ENCODE measurements around the gene NUDT7.

NUDT7 gene

DNA sequence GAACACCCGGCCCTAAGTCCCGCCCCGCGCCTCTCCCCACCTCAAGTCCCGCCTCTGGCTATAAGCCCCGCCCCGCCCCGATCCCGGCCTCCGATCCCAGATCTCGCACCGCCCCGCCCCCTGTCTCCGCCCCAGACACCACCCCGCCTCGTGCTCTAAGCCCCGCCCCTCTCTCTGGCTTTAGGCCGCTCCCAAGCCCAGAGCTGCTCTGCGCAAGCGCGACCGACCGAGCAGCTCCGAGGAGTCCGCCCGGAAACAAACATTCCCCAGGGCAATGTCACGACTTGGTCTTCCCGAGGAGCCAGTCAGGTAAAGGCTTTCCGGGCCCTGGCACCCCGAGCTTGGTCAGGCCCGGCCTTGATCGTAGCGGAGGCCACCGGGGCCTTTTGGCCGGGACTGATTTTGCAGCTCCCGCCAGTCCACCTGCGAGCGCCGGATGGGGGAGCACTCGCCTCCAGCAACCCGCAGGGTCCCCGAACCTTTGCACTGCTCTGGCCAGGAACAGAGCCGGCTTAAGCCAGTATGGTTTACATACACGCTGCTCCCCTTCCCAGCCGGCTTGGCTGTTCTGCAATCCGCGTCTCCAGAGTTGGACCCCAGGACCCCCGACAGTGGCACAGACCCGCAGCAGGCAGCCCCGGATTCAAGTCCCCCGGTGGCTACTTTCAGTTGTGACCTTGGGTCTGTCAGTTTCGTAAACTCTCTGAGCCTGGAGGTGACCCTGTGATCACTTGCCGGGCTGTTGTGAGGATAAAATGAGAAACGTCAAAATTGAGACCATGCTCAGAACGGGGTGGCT, at the start of gene NUDT7:
Gene NUDT7, plus strand, starts transcription at position 206 of the 799 bp plus-strand sequence. Its CDS starts 69 bp downstream, at position 275.
- peak within 1 kb of the TSS; percentile 86 for H3K4me3 ChIP-seq (ENCODE audit: low read depth, low read length)
- H3K4me1 ChIP-seq (ENCODE audit: control insufficient read depth, insufficient read depth, low read length), result no peaks in the 10 kb centered on the region
- H3K27me3 ChIP-seq (ENCODE audit: control insufficient read depth, insufficient read depth, low read length), result no peaks in the 10 kb centered on the region
- peak within 1 kb of the TSS; percentile 85 for H3K9ac ChIP-seq (ENCODE audit: low read depth, low read length)
- H3K36me3 ChIP-seq (ENCODE audit: control insufficient read depth, insufficient read depth, low read length), result no peaks in the 10 kb centered on the region
- H3K9me3 ChIP-seq (ENCODE audit: control insufficient read depth, insufficient read depth, low read length), result no peaks in the 10 kb centered on the region

DNA sequence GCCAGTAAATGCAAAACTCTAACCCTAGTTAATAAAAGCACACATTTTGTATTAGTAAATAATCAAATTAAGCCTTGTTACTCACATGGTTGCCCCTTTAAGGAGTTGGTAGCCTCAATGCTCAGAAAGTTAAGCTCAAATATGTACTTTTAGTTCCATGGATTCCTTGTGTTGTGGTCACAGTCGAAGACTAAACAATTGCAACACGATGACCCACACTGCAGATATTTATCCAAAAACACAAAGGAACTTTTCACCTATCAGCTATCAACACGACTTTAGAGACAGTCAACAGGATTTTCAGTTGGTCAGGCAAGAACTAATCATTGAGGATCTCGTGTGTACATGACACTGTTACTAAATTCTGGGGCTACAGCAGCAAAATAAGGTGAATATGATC, 47.4 kb upstream of the NUDT7 start:
- Histone ChIP-seq H3K9ac (ENCODE audit: low read depth, low read length) (no peak overlapping the region), H3K4me3 (ENCODE audit: low read depth, low read length) (no peak overlapping the region)

DNA sequence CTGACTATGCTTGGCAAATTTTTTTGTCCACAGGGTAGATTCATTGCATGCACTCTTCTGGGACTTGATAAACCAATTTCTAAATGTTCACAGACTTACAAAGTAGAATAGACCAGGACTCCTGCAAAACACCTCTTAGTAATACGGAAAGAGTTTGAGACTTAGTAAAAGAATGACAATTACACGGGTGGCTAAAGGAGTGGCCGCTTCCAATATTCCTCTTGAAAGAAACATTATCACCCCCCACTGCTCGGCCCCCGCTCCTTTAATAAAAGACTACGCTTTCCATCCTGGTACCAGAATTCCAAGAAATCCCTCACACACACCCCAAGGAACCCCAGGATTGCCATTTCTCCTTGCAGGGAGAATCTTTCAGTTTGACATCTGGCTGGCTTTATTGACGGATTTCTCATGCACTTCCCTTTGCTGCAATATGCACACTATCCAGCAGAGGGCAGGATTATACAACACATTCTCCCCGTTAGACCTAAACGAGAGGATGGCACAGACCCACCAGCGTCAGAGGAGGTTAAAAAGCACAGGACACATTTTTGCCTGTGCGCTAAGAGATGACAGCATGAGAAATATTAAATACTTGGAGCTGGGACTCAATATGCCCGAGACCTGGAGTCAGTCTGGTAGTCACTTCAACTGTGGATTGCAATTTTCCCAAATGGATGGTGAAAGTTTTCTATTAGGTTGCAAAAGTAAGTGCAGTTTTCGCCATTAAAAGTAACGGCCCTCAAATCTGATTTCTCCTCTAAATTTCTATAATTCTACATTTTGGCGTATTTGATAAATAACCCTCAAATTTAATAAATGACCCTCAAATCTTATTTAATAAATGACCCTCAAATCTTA, 46.6 kb upstream of the NUDT7 start:
- H3K9me3 ChIP-seq (ENCODE audit: control insufficient read depth, insufficient read depth, low read length), result no peaks in the 10 kb centered on the region
- H3K27me3 ChIP-seq (ENCODE audit: control insufficient read depth, insufficient read depth, low read length), result no peaks in the 10 kb centered on the region
- no peaks in the 10 kb centered on the region for H3K4me1 ChIP-seq (ENCODE audit: control insufficient read depth, insufficient read depth, low read length)
- H3K9ac ChIP-seq (ENCODE audit: low read depth, low read length), result no peak overlapping the region
- no peaks in the 10 kb centered on the region for H3K36me3 ChIP-seq (ENCODE audit: control insufficient read depth, insufficient read depth, low read length)
- H3K4me3 ChIP-seq (ENCODE audit: low read depth, low read length), result no peak overlapping the region

More for the DNA sequence above, 47.4 kb upstream of the NUDT7 start:
- no peaks in the 10 kb centered on the region for H3K4me1 ChIP-seq (ENCODE audit: control insufficient read depth, insufficient read depth, low read length)
- H3K36me3 ChIP-seq (ENCODE audit: control insufficient read depth, insufficient read depth, low read length), result no peaks in the 10 kb centered on the region
- H3K9me3 ChIP-seq (ENCODE audit: control insufficient read depth, insufficient read depth, low read length), result no peaks in the 10 kb centered on the region
- H3K27me3 ChIP-seq (ENCODE audit: control insufficient read depth, insufficient read depth, low read length), result no peaks in the 10 kb centered on the region

DNA sequence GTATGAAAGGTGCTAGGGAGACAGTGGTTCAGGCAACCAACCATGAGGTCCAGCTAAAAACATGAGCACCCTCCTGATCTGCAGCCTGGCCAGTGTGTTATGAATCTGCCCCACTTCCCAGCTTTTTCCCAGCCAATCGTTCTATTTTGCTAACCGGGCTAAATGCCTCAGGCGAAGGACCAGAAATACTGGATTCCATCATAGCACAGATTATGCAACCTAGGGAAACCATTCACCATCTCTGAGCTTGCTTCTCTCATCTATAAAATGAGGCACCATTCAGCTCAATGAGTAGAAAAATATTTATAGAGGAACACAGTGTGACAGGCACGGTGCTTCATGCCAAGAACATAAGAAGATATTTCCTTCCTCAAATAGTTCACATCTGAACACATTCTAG, 45.2 kb upstream of the NUDT7 start:
- H3K36me3 ChIP-seq (ENCODE audit: control insufficient read depth, insufficient read depth, low read length), result no peaks in the 10 kb centered on the region
- no peak overlapping the region for H3K9ac ChIP-seq (ENCODE audit: low read depth, low read length)
- H3K27me3 ChIP-seq (ENCODE audit: control insufficient read depth, insufficient read depth, low read length), result no peaks in the 10 kb centered on the region
- H3K9me3 ChIP-seq (ENCODE audit: control insufficient read depth, insufficient read depth, low read length), result no peaks in the 10 kb centered on the region
- no peak overlapping the region for H3K4me3 ChIP-seq (ENCODE audit: low read depth, low read length)
- no peaks in the 10 kb centered on the region for H3K4me1 ChIP-seq (ENCODE audit: control insufficient read depth, insufficient read depth, low read length)

DNA sequence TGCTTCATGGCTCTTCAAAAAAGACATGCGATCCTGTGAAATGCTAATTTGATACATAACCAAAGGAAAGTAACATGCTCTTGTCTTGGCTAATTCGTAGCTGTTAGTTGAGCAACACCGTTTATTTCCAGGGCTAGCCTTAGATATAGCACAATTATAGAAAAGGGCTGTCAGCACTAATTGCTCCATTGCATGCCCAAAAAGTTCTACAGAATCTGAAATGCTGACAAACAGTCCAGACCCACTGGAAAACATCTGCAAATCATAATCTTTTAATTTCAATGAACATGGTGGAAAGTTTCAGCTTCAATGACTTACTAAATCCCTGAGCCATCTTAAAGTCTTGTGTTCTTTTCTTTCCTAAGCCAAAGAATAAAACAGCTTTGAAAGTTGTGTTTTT, 42.9 kb upstream of the NUDT7 start:
- Histone ChIP-seq H3K4me3 (ENCODE audit: low read depth, low read length) (no peak overlapping the region), H3K9ac (ENCODE audit: low read depth, low read length) (no peak overlapping the region), H3K9me3 (ENCODE audit: control insufficient read depth, insufficient read depth, low read length) (no peaks in the 10 kb centered on the region), H3K4me1 (ENCODE audit: control insufficient read depth, insufficient read depth, low read length) (no peaks in the 10 kb centered on the region), H3K36me3 (ENCODE audit: control insufficient read depth, insufficient read depth, low read length) (no peaks in the 10 kb centered on the region), H3K27me3 (ENCODE audit: control insufficient read depth, insufficient read depth, low read length) (no peaks in the 10 kb centered on the region)

DNA sequence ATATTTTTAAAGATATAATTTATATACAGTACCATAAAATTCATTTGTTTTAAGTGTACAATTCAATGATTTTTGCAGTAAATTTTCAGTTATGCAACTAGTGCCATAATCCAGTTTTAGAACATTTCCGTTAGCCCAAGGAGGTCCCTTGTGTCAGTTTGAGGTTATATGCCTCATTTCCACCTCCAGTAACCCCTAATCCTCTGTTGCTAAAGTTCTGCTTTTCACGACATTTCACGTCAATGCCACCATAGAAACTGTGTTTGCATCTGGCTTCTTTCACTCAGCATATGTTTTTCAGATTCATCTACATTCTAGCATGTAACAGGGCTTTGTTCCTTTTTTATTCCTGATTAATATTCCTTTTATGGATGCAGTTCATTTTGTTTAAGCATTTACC, 42.4 kb upstream of the NUDT7 start:
- Histone ChIP-seq H3K4me1 (ENCODE audit: control insufficient read depth, insufficient read depth, low read length) (no peaks in the 10 kb centered on the region), H3K9me3 (ENCODE audit: control insufficient read depth, insufficient read depth, low read length) (no peaks in the 10 kb centered on the region), H3K36me3 (ENCODE audit: control insufficient read depth, insufficient read depth, low read length) (no peaks in the 10 kb centered on the region)

DNA sequence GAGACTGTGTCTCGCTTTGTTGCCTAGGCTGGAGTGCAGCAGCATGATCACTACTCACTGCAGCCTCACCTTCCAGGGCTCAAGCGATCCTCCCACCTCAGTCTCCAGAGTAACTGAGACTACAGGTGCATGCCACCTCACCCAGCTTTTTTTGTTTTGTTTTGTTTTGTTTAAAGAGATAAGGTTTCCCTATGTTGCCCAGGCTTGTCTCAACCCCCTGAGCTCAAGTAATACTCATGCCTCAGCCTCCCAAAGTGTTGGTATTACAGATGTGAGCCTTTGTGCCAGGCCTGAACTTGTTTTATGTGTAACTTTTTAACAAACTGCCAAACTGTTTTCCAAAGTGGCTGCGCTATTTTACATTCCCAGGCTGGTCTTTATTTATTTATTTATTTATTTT, 41.8 kb upstream of the NUDT7 start:
- Histone ChIP-seq H3K27me3 (ENCODE audit: control insufficient read depth, insufficient read depth, low read length) (no peaks in the 10 kb centered on the region), H3K9ac (ENCODE audit: low read depth, low read length) (no peak overlapping the region), H3K4me1 (ENCODE audit: control insufficient read depth, insufficient read depth, low read length) (no peaks in the 10 kb centered on the region), H3K9me3 (ENCODE audit: control insufficient read depth, insufficient read depth, low read length) (no peaks in the 10 kb centered on the region), H3K4me3 (ENCODE audit: low read depth, low read length) (no peak overlapping the region), H3K36me3 (ENCODE audit: control insufficient read depth, insufficient read depth, low read length) (no peaks in the 10 kb centered on the region)

More for the DNA sequence above, 42.4 kb upstream of the NUDT7 start:
- H3K27me3 ChIP-seq (ENCODE audit: control insufficient read depth, insufficient read depth, low read length), result no peaks in the 10 kb centered on the region
- H3K4me3 ChIP-seq (ENCODE audit: low read depth, low read length), result no peak overlapping the region
- no peak overlapping the region for H3K9ac ChIP-seq (ENCODE audit: low read depth, low read length)

DNA sequence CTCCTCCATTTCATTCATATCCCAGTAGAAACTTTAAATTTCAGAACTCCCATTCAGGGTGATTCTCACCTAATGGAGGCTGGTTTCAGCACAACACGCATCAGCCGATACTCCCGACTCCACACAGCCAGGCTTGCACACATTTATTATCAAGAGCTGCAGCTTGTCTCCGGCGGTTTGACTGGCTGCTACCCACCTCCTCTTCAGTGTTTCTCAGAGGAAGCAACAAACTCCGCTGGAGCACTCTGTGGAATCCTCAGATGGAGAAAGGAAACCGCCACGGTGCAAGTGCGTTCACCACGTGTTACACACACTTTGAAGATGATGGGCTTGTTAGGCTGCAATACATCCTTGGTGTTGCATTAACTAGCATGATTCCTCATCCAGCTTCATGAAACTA, 39.7 kb upstream of the NUDT7 start:
- Histone ChIP-seq H3K9ac (ENCODE audit: low read depth, low read length) (no peak overlapping the region), H3K4me3 (ENCODE audit: low read depth, low read length) (no peak overlapping the region), H3K36me3 (ENCODE audit: control insufficient read depth, insufficient read depth, low read length) (no peaks in the 10 kb centered on the region), H3K4me1 (ENCODE audit: control insufficient read depth, insufficient read depth, low read length) (no peaks in the 10 kb centered on the region), H3K9me3 (ENCODE audit: control insufficient read depth, insufficient read depth, low read length) (no peaks in the 10 kb centered on the region), H3K27me3 (ENCODE audit: control insufficient read depth, insufficient read depth, low read length) (no peaks in the 10 kb centered on the region)

DNA sequence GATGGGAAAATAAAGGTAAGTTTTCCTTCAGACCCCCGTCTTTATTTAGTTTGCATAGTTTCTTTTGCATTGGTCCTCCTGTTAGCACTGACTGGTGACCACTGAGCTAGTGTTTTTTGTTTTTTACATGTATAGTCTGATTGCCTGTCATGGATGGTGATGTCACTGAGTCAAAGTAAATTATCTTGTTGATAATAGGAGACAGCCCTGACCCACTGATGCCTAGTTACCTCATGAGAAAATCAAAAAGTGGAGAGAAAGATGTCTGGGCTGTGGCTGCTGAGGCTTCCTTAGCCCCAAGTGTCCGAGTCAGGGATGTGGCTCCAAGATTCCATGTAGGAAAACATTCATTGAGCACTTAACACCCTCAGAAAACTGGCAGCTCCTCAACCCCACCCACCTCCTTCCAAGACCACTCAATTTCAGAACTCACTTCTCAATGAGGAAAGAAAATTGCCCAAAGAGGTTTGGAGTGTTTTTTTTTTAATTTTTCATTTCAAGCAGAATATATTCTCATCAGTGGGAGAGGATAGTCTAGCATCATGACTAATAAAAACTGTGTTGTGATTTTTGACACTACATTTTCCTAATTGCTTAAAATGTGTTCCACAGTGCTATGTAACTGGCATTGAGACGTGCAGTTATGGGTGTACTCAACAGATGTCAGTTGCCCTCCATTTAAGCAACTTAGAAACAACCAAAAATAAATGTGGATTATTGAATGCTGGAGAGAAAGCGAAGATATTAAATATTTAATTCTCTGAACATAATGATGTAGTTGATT, 38.7 kb upstream of the NUDT7 start:
- no peaks in the 10 kb centered on the region for H3K27me3 ChIP-seq (ENCODE audit: control insufficient read depth, insufficient read depth, low read length)
- H3K4me1 ChIP-seq (ENCODE audit: control insufficient read depth, insufficient read depth, low read length), result no peaks in the 10 kb centered on the region

DNA sequence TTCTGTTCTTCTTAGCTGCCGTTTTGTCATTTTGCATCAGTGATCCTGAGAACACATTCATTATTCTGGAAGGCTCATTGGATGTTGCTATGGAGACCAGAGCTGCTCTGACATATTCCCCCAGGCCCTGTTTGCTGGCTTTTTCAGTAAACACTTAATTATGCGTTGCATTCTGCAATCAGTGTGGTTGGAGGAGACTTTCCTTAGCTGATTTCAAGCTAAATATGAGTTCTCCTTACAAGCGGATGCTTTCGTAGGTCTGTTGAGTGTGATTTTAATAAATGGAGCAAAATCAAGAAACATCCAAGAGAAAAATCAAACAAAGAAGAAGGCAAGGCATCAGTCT, 38.2 kb upstream of the NUDT7 start:
- H3K9me3 ChIP-seq (ENCODE audit: control insufficient read depth, insufficient read depth, low read length), result no peaks in the 10 kb centered on the region
- no peaks in the 10 kb centered on the region for H3K36me3 ChIP-seq (ENCODE audit: control insufficient read depth, insufficient read depth, low read length)
- no peaks in the 10 kb centered on the region for H3K4me1 ChIP-seq (ENCODE audit: control insufficient read depth, insufficient read depth, low read length)
- H3K9ac ChIP-seq (ENCODE audit: low read depth, low read length), result no peak overlapping the region
- H3K27me3 ChIP-seq (ENCODE audit: control insufficient read depth, insufficient read depth, low read length), result no peaks in the 10 kb centered on the region
- no peak overlapping the region for H3K4me3 ChIP-seq (ENCODE audit: low read depth, low read length)

More for the DNA sequence above, 38.7 kb upstream of the NUDT7 start:
- no peak overlapping the region for H3K4me3 ChIP-seq (ENCODE audit: low read depth, low read length)
- no peak overlapping the region for H3K9ac ChIP-seq (ENCODE audit: low read depth, low read length)
- no peaks in the 10 kb centered on the region for H3K36me3 ChIP-seq (ENCODE audit: control insufficient read depth, insufficient read depth, low read length)
- no peaks in the 10 kb centered on the region for H3K9me3 ChIP-seq (ENCODE audit: control insufficient read depth, insufficient read depth, low read length)

DNA sequence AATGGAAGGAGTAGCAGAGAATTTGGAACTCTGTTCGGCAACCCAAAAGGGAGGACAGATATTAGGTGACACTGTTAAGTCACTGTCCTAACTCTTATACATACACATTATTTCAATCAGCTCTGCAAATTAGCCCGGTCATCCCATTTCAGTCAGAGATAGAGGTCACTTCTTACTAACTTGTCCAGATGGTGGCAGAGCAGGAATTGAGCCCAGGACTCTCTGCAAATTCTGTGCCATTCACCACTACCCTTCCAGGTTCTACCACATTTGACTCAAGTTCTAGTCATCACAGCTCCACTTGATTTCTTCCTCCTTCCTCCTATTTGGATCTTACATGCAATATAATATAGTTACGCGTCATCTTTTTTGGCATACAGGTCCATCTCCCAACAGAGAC, 35.9 kb upstream of the NUDT7 start:
- H3K36me3 ChIP-seq (ENCODE audit: control insufficient read depth, insufficient read depth, low read length), result no peaks in the 10 kb centered on the region
- no peak overlapping the region for H3K9ac ChIP-seq (ENCODE audit: low read depth, low read length)
- H3K4me1 ChIP-seq (ENCODE audit: control insufficient read depth, insufficient read depth, low read length), result no peaks in the 10 kb centered on the region
- H3K4me3 ChIP-seq (ENCODE audit: low read depth, low read length), result no peak overlapping the region
- H3K27me3 ChIP-seq (ENCODE audit: control insufficient read depth, insufficient read depth, low read length), result no peaks in the 10 kb centered on the region
- H3K9me3 ChIP-seq (ENCODE audit: control insufficient read depth, insufficient read depth, low read length), result no peaks in the 10 kb centered on the region
